Measurements from ENCODE around the gene MRPS18A.

DNA sequence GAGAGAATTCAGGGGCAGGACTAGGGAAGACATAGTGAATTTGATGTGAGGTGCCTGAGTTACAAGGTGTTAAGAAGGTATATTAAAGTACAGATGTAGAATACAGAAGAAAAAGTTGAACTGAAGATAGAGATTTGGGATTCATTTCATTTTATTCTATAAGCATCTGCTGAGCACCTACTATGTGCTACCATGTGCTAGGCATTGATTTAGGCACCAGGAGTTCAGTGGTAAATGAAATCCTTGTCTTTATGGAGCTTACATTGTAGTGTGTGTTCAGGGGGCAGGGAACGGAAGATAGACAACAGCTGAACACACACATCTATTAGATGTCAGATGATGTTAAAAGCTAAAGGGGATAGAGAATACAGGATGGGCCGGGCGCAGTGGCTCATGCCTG, 40.0 kb downstream of the MRPS18A start:
- TF ChIP-seq FOXK2 (IDR thresholded peaks at IDR 0.05), result no peak
- TF ChIP-seq L3MBTL2 (conservative IDR thresholded peaks at IDR 0.05), result no peak
- no peak for TF ChIP-seq SUZ12 (IDR thresholded peaks at IDR 0.05)
- no peak for TF ChIP-seq FOXA1 (IDR thresholded peaks at IDR 0.05)
- TF ChIP-seq HDGF (IDR thresholded peaks at IDR 0.05; ENCODE audit: borderline replicate concordance), result no peak
- TF ChIP-seq SP1 (IDR thresholded peaks at IDR 0.05), result no peak
- TF ChIP-seq ELF4 (IDR thresholded peaks at IDR 0.05), result no peak
- TF ChIP-seq FOXM1 (IDR thresholded peaks at IDR 0.05; ENCODE audit: borderline replicate concordance), result no peak
- TF ChIP-seq CTBP1 (IDR thresholded peaks at IDR 0.05; ENCODE audit: borderline replicate concordance), result no peak
- no peak for TF ChIP-seq BHLHE40 (IDR thresholded peaks at IDR 0.05; ENCODE audit: borderline replicate concordance)
- no peak for TF ChIP-seq NFRKB (IDR thresholded peaks at IDR 0.05)

Measured in HEK293T (cell line).